Measurements from ENCODE around the gene PLEKHG3.

Gene PLEKHG3

GRCh38 chr14:64680013-64680713, 24.1 kb upstream of the PLEKHG3 start:
- no peak for TF ChIP-seq CTCF (IDR thresholded peaks at IDR 0.05; ENCODE audit: control insufficient read depth, extremely low read depth, insufficient read depth)
- DNase-seq (ENCODE audit: low read depth): no peak
- H3K4me3 ChIP-seq (ENCODE audit: low read depth, low read length): no peak overlapping the region

GRCh38 chr14:64680714-64681065, 23.5 kb upstream of the PLEKHG3 start:
- no peak for DNase-seq (ENCODE audit: low read depth)
- no peak overlapping the region for H3K4me3 ChIP-seq (ENCODE audit: low read depth, low read length)
- no peak for TF ChIP-seq CTCF (IDR thresholded peaks at IDR 0.05; ENCODE audit: control insufficient read depth, extremely low read depth, insufficient read depth)

GRCh38 chr14:64681796-64682710, 22.2 kb upstream of the PLEKHG3 start:
- no peak for DNase-seq (ENCODE audit: low read depth)
- peak; percentile 25; the same call in 1 of the 2 replicates for TF ChIP-seq CTCF (IDR thresholded peaks at IDR 0.05; ENCODE audit: control insufficient read depth, extremely low read depth, insufficient read depth)
- no peak overlapping the region for H3K4me3 ChIP-seq (ENCODE audit: low read depth, low read length)

GRCh38 chr14:64682843-64683242, 21.4 kb upstream of the PLEKHG3 start:
- DNase-seq (ENCODE audit: low read depth): no peak
- no peak for TF ChIP-seq CTCF (IDR thresholded peaks at IDR 0.05; ENCODE audit: control insufficient read depth, extremely low read depth, insufficient read depth)
- H3K4me3 ChIP-seq (ENCODE audit: low read depth, low read length): no peak overlapping the region

GRCh38 chr14:64683264-64683663, 21.0 kb upstream of the PLEKHG3 start:
- H3K4me3 ChIP-seq (ENCODE audit: low read depth, low read length): no peak overlapping the region
- no peak for TF ChIP-seq CTCF (IDR thresholded peaks at IDR 0.05; ENCODE audit: control insufficient read depth, extremely low read depth, insufficient read depth)
- no peak for DNase-seq (ENCODE audit: low read depth)

- no peak for TF ChIP-seq CTCF (IDR thresholded peaks at IDR 0.05; ENCODE audit: control insufficient read depth, extremely low read depth, insufficient read depth)
- no peak for DNase-seq (ENCODE audit: low read depth)
Measured at GRCh38 chr14:64684091-64684490, 20.1 kb upstream of the PLEKHG3 start.

More at GRCh38 chr14:64684091-64684490, 20.1 kb upstream of the PLEKHG3 start:
- H3K4me3 ChIP-seq (ENCODE audit: low read depth, low read length): no peak overlapping the region

All from LNCaP clone FGC (cell line).